Upper lobe of left lung (tissue), 6 donors: ENCODE measurements around the gene TBCD. TPM values are rescaled to one million over a fixed set of nuclear protein-coding genes. Genes with fewer than 3 reads are reported as not detected.

Experiments
- ATAC-seq, 2 donors: fragments of 200-7000 bp; cut with Tn5 transposase; one replicate each; pipeline ENCODE4 v1.9.1; 2022; ENCODE audit warnings: mild to moderate bottlenecking in 2 of 2, moderate library complexity in 2 of 2; ENCODE audit not compliant: low FRiP score in 2 of 2
- DNase-seq, 2 donors: peaks; one replicate each; pipeline ENCODE4 v3.0.0-alpha.2; 2019 to 2020
- H3K27ac ChIP-seq, 4 donors: fragments of 200-600 bp; sonication (generic); one replicate each; pipeline ENCODE4 v1.5.1; 2016 to 2019
- H3K27me3 ChIP-seq, 4 donors: fragments of 200-600 bp; sonication (generic); one replicate each; pipeline ENCODE4 v1.5.1; 2017 to 2019
- H3K36me3 ChIP-seq, 4 donors: fragments of 200-600 bp; sonication (generic); one replicate each; pipeline ENCODE4 v1.5.1; 2016 to 2019
- H3K4me1 ChIP-seq, 4 donors: fragments of 200-600 bp; sonication (generic); one replicate each; pipeline ENCODE4 v1.5.1; 2018 to 2019
- H3K4me3 ChIP-seq, 4 donors: fragments of 200-600 bp; sonication (generic); one replicate each; pipeline ENCODE4 v1.5.1; 2017 to 2019; ENCODE audit warnings: mild to moderate bottlenecking in 2 of 4, moderate library complexity in 1 of 4
- H3K9me3 ChIP-seq, 4 donors: fragments of 200-600 bp; sonication (generic); one replicate each; pipeline ENCODE4 v1.5.1; 2018 to 2019
- CTCF ChIP-seq, 6 experiments: fragments of 450-650 bp in 4 of 6; fragments of 200-600 bp in 2 of 6; sonication (generic) in 2 of 6; IDR thresholded peaks; one replicate each; pipeline ENCODE4 v1.5.1; 2016 to 2019; ENCODE audit warnings: antibody characterized with exemption in 6 of 6
- EP300 ChIP-seq, 4 donors: sonication (generic); formaldehyde crosslinking; IDR thresholded peaks; one replicate each; pipeline ENCODE4 v1.5.1; 2017; ENCODE audit warnings: antibody characterized with exemption in 4 of 4, control low read depth in 2 of 4
- POLR2A ChIP-seq, 4 donors: fragments of 450-650 bp; IDR thresholded peaks; one replicate each; pipeline ENCODE4 v1.5.1; 2016 to 2017; ENCODE audit warnings: antibody characterized with exemption in 4 of 4, mild to moderate bottlenecking in 2 of 4
- POLR2AphosphoS5 ChIP-seq, 2 donors: sonication (generic); formaldehyde crosslinking; IDR thresholded peaks; one replicate each; pipeline ENCODE4 v1.5.1; 2017; ENCODE audit warnings: antibody characterized with exemption in 2 of 2
- WGBS, 2 donors: methylation state at CpG; one replicate each; pipeline ENCODE4 v1.1.5; 2017 to 2018; 5-methylcytosine and 5-hydroxymethylcytosine counted together
- total RNA-seq, 6 donors: library from RNA; depleted of rRNA in 4 of 6; stranded (reverse); fragments of >200 nt in 4 of 6; gene quantifications; one replicate each; pipeline versions ENCODE4 v1.1.0 to v1.2.1, GENCODE V29; 2016 to 2021
- donor health status: DM: no; HTN: no; CAD: no; lungs with moderate emphysema.
- donor health status: DM: no; HTN: yes; CAD: no; lungs with severe emphysema.

TBCD gene
- total RNA-seq, 6 donors from 2014 or later, result 71.3 to 262 (median 104) TPM

DNA sequence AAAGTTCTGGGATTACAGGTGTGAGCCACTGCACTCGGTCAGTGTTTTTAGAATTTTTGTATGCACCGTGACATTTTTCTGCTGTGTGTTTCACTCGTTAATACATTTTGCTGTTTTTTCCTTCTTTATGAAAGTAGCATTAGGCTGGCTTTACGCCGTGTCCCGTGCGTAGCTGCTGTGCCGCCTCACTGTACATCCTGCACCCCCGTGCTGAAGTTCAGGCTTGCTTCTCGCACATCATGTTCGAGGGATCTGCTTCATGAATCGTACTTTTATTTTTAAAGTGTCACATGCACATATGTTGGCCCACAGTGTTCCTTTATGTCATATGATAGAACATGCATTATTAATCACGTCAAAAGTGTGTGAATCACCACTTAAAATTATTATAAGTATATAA lies 172.3 kb downstream of the TBCD start:
- H3K27me3 ChIP-seq, result no peaks in the 10 kb centered on the region
- TF ChIP-seq EP300 (IDR thresholded peaks at IDR 0.05) (no peak), POLR2AphosphoS5 (IDR thresholded peaks at IDR 0.05) (no peak), POLR2A (IDR thresholded peaks at IDR 0.05) (no peak), CTCF (IDR thresholded peaks at IDR 0.05) (no peak)
- 94 to 95% methylated on average over 13 of the region's 13 CpGs for WGBS, 2 donors
- DNase-seq (no peak), ATAC-seq (no peak)
- no peak overlapping the region for H3K27ac ChIP-seq
- no peak overlapping the region for H3K4me3 ChIP-seq
- H3K4me1 ChIP-seq, result no peaks in the 10 kb centered on the region
- H3K9me3 ChIP-seq, result no peaks in the 10 kb centered on the region
- H3K36me3 ChIP-seq, result peaks cover 20 to 79% (median 61%) of the 10 kb centered on the region in 4 donors

DNA sequence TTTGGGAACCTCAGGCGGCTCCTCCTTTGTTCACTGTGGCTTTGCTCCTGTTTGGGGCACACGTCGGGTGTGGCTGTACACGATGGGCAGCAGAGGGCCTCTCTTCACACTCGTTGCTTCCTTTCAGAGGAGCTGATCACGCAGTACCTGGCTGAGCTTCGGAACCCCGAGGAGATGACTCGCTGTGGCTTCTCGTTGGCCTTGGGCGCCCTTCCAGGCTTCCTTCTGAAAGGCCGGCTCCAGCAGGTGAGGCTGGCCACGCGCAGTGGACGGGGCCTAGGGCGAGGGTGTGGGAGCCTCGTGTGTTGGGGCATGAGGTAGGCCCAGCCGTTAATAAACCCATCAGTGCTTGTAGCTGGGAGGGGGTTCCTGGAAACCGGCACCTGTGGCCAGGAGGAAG lies 172.9 kb downstream of the TBCD start:
- TF ChIP-seq POLR2A (IDR thresholded peaks at IDR 0.05) (no peak), POLR2AphosphoS5 (IDR thresholded peaks at IDR 0.05) (no peak), CTCF (IDR thresholded peaks at IDR 0.05) (no peak), EP300 (IDR thresholded peaks at IDR 0.05) (no peak)
- H3K36me3 ChIP-seq, result peaks cover 25 to 84% (median 65%) of the 10 kb centered on the region in 4 donors
- H3K4me1 ChIP-seq, result no peaks in the 10 kb centered on the region
- ATAC-seq, result no peak
- H3K9me3 ChIP-seq, result no peaks in the 10 kb centered on the region
- H3K27ac ChIP-seq, result no peak overlapping the region
- DNase-seq, result no peak
- no peaks in the 10 kb centered on the region for H3K27me3 ChIP-seq
- H3K4me3 ChIP-seq, result no peak overlapping the region
- 88 to 93% methylated on average over 10 to 19 of the region's 19 CpGs for WGBS, 2 donors

GRCh38 chr17:82925336-82925735 lies 173.5 kb downstream of the TBCD start:
- ATAC-seq, result no peak
- H3K4me1 ChIP-seq, result no peaks in the 10 kb centered on the region
- H3K27me3 ChIP-seq, result no peaks in the 10 kb centered on the region
- H3K9me3 ChIP-seq, result no peaks in the 10 kb centered on the region
- WGBS, 2 donors, result 95 to 97% methylated on average over 14 to 18 of the region's 18 CpGs
- no peak overlapping the region for H3K27ac ChIP-seq
- TF ChIP-seq POLR2A (IDR thresholded peaks at IDR 0.05), result no peak
- TF ChIP-seq EP300 (IDR thresholded peaks at IDR 0.05), result no peak
- TF ChIP-seq CTCF (IDR thresholded peaks at IDR 0.05), result no peak
- TF ChIP-seq POLR2AphosphoS5 (IDR thresholded peaks at IDR 0.05), result no peak
- DNase-seq, result no peak
- H3K36me3 ChIP-seq, result peaks cover 25 to 90% (median 70%) of the 10 kb centered on the region in 4 donors
- no peak overlapping the region for H3K4me3 ChIP-seq

DNA sequence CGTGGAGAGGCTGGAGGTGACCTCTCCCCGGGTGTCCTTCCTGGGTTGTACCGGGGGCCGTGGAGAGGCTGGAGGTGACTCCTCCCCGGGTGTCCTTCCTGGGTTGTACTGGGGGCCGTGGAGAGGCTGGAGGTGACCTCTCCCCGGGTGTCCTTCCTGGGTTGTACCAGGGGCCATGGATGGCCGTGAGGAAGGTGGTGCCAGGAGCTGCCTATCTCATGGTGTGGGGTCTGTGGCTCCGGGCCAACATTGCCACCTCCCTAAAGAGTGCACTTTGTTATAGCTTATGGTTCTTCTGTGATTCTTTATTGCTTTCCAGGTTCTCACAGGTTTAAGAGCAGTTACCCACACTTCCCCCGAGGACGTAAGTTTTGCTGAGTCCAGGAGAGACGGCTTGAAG lies 174.2 kb downstream of the TBCD start:
- H3K4me1 ChIP-seq, result no peaks in the 10 kb centered on the region
- no peak overlapping the region for H3K27ac ChIP-seq
- TF ChIP-seq POLR2A (IDR thresholded peaks at IDR 0.05), result no peak
- TF ChIP-seq EP300 (IDR thresholded peaks at IDR 0.05), result no peak
- TF ChIP-seq CTCF (IDR thresholded peaks at IDR 0.05), result no peak
- no peak for TF ChIP-seq POLR2AphosphoS5 (IDR thresholded peaks at IDR 0.05)
- no peaks in the 10 kb centered on the region for H3K9me3 ChIP-seq
- DNase-seq (no peak), ATAC-seq (no peak)
- WGBS, 2 donors, result 93 to 96% methylated on average over 4 to 8 of the region's 12 CpGs
- no peaks in the 10 kb centered on the region for H3K27me3 ChIP-seq
- no peak overlapping the region for H3K4me3 ChIP-seq
- H3K36me3 ChIP-seq, result peaks cover 25 to 92% (median 77%) of the 10 kb centered on the region in 4 donors

GRCh38 chr17:82926716-82927115 lies 174.9 kb downstream of the TBCD start:
- no peak for TF ChIP-seq CTCF (IDR thresholded peaks at IDR 0.05)
- TF ChIP-seq POLR2A (IDR thresholded peaks at IDR 0.05), result no peak
- TF ChIP-seq EP300 (IDR thresholded peaks at IDR 0.05), result no peak
- TF ChIP-seq POLR2AphosphoS5 (IDR thresholded peaks at IDR 0.05), result no peak
- H3K4me3 ChIP-seq, result no peak overlapping the region
- H3K27me3 ChIP-seq, result no peaks in the 10 kb centered on the region
- H3K9me3 ChIP-seq, result no peaks in the 10 kb centered on the region
- H3K4me1 ChIP-seq, result no peaks in the 10 kb centered on the region
- H3K36me3 ChIP-seq, result peaks cover 25 to 93% (median 82%) of the 10 kb centered on the region in 4 donors
- no peak for ATAC-seq
- DNase-seq, result peak in 1 of 2 donors; percentile 60
- H3K27ac ChIP-seq, result no peak overlapping the region
- 94 to 95% methylated on average over 18 of the region's 18 CpGs for WGBS, 2 donors
